Spleen (tissue), 11 donors: ENCODE results near the gene DMD. TPM values are rescaled to one million over a fixed set of nuclear protein-coding genes. Genes with fewer than 3 reads are reported as not detected.

Experiments used
- DNase-seq: peaks from one replicate; pipeline ENCODE4 v3.0.0-alpha.2; 2020
- H3K27ac ChIP-seq, 8 donors: fragments of 200-600 bp; sonication (generic) in 7 of 8; 1 replicate in 4 of 8; 2 replicates in 4 of 8; pipeline versions ENCODE4 v1.5.0 to v1.8.0; 2016 to 2021; ENCODE audit warnings: inconsistent platforms in 4 of 8, mild to moderate bottlenecking in 4 of 8, moderate library complexity in 1 of 8
- H3K27me3 ChIP-seq, 7 donors: fragments of 200-600 bp; sonication (generic) in 6 of 7; replicated peaks in 1 of 7; 1 replicate in 4 of 7; 2 replicates in 3 of 7; pipeline versions ENCODE4 v1.5.0 to v1.8.0; 2016 to 2021; ENCODE audit warnings: inconsistent platforms in 3 of 7, mild to moderate bottlenecking in 1 of 7
- H3K36me3 ChIP-seq, 6 donors: fragments of 200-600 bp; sonication (generic) in 5 of 6; 1 replicate in 4 of 6; 2 replicates in 2 of 6; pipeline versions ENCODE4 v1.5.0 to v1.8.0; 2016 to 2021; ENCODE audit warnings: inconsistent platforms in 2 of 6
- H3K4me1 ChIP-seq, 6 donors: fragments of 200-600 bp; sonication (generic) in 5 of 6; 1 replicate in 3 of 6; 2 replicates in 3 of 6; pipeline versions ENCODE4 v1.5.0 to v1.8.0; 2016 to 2021; ENCODE audit warnings: inconsistent platforms in 3 of 6
- H3K4me3 ChIP-seq, 8 donors: fragments of 200-600 bp; sonication (generic) in 7 of 8; 1 replicate in 4 of 8; 2 replicates in 4 of 8; pipeline versions ENCODE4 v1.5.0 to v1.8.0; 2016 to 2021; ENCODE audit warnings: inconsistent platforms in 4 of 8, mild to moderate bottlenecking in 4 of 8, moderate library complexity in 2 of 8
- H3K9me3 ChIP-seq, 8 donors: fragments of 200-600 bp; sonication (generic) in 7 of 8; 1 replicate in 4 of 8; 2 replicates in 4 of 8; pipeline versions ENCODE4 v1.5.0 to v1.8.0; 2016 to 2021; ENCODE audit warnings: inconsistent platforms in 4 of 8
- CTCF ChIP-seq, 11 experiments: fragments of 200-600 bp in 7 of 11; fragments of 450-650 bp in 4 of 11; sonication (generic) in 4 of 11; IDR thresholded peaks in 8 of 11; conservative IDR thresholded peaks in 3 of 11; 1 replicate in 7 of 11; 2 replicates in 4 of 11; pipeline versions ENCODE4 v1.4.0 to v1.8.0; 2016 to 2021; ENCODE audit warnings: antibody characterized with exemption in 11 of 11, inconsistent platforms in 4 of 11, mild to moderate bottlenecking in 1 of 11
- POLR2A ChIP-seq, 3 donors: fragments of 450-650 bp; IDR thresholded peaks; one replicate each; pipeline ENCODE4 v1.5.1; 2017; ENCODE audit warnings: antibody characterized with exemption in 3 of 3, mild to moderate bottlenecking in 1 of 3
- POLR2AphosphoS5 ChIP-seq, 3 donors: sonication (generic); formaldehyde crosslinking; IDR thresholded peaks; one replicate each; pipeline ENCODE4 v1.5.1; 2017; ENCODE audit warnings: antibody characterized with exemption in 3 of 3
- WGBS, 5 donors: extraction: QIAGEN DNeasy Blood & Tissue Kit in 3 of 5; methylation state at CpG; one replicate each; pipeline versions ENCODE4 v1.1.5 to v1.1.7; 2013 to 2018; 5-methylcytosine and 5-hydroxymethylcytosine counted together
- intact Hi-C: fragments of 100-400 bp; cut with DNase I; formaldehyde crosslinking; loops from one replicate; pipeline ENCODE4 v1.15.0; 2023; ENCODE audit warnings: low total_unique reads
- polyA plus RNA-seq, 3 donors: library from polyadenylated mRNA; stranded (reverse); fragments of 200-250 nt; gene quantifications; one replicate each; pipeline ENCODE4 v1.2.1, GENCODE V29; 2013
- total RNA-seq, 7 donors: library from RNA; depleted of rRNA in 3 of 7; stranded (reverse); fragments of >200 nt in 3 of 7; fragmentation: NEBNext Ultra II Directional in 4 of 7; extraction: Animal tissue kit (Norgen Biotek cat#: 25700) in 4 of 7; gene quantifications; one replicate each; pipeline versions ENCODE4 v1.1.0 to v1.2.1, GENCODE V29; 2016 to 2021
- donor health status: healthy with polysubstance abuse.
- donor health status: DM: no; HTN: no; CAD: no; lungs with moderate emphysema.
- donor health status: DM: no; HTN: no; CAD: no.
- donor health status: Bipolar disorder and iron deficiency.
- donor health status: healthy.
- donor health status: DM: no; HTN: no; CAD: no.
- donor health status: DM: yes; HTN: yes; CAD: no.

The DMD gene
- total and polyA plus RNA-seq, 10 donors = 1.3 to 11.3 (median 4.4) TPM

- TF ChIP-seq POLR2AphosphoS5 (IDR thresholded peaks at IDR 0.05) (no peak), POLR2A (IDR thresholded peaks at IDR 0.05) (no peak), CTCF (IDR thresholded peaks at IDR 0.05 in 8 of 11, conservative IDR thresholded peaks at IDR 0.05 in 3 of 11) (no peak)
- no peak for DNase-seq
- Histone ChIP-seq H3K4me1 (no peaks in the 10 kb centered on the region), H3K27me3 (no peaks in the 10 kb centered on the region), H3K27ac (no peak overlapping the region), H3K9me3 (no peaks in the 10 kb centered on the region), H3K36me3 (no peaks in the 10 kb centered on the region), H3K4me3 (no peak overlapping the region)
- 64 to 94% (median 70%) methylated on average over 2 of the region's 2 CpGs for WGBS, 5 donors
- intact Hi-C loops = no loop called here
Measured at GRCh38 chrX:32576885-32577284, 634.5 kb downstream of the DMD start.

- no peak for DNase-seq
- 59 to 86% (median 79%) methylated on average over 2 of the region's 2 CpGs for WGBS, 5 donors
- Histone ChIP-seq H3K36me3 (no peaks in the 10 kb centered on the region), H3K27ac (no peak overlapping the region), H3K27me3 (no peaks in the 10 kb centered on the region), H3K4me1 (no peaks in the 10 kb centered on the region), H3K4me3 (no peak overlapping the region), H3K9me3 (no peaks in the 10 kb centered on the region)
- intact Hi-C loops = no loop called here
- TF ChIP-seq POLR2AphosphoS5 (IDR thresholded peaks at IDR 0.05) = no peak
- no peak for TF ChIP-seq CTCF (IDR thresholded peaks at IDR 0.05 in 8 of 11, conservative IDR thresholded peaks at IDR 0.05 in 3 of 11)
- TF ChIP-seq POLR2A (IDR thresholded peaks at IDR 0.05) = no peak
Measured at GRCh38 chrX:32572644-32573043, 638.7 kb downstream of the DMD start.

GRCh38 chrX:32571579-32571978 lies 639.8 kb downstream of the DMD start:
- Histone ChIP-seq H3K36me3 (no peaks in the 10 kb centered on the region), H3K27ac (no peak overlapping the region), H3K4me1 (no peaks in the 10 kb centered on the region), H3K4me3 (no peak overlapping the region), H3K9me3 (no peaks in the 10 kb centered on the region), H3K27me3 (no peaks in the 10 kb centered on the region)
- TF ChIP-seq POLR2A (IDR thresholded peaks at IDR 0.05) (no peak), CTCF (IDR thresholded peaks at IDR 0.05 in 8 of 11, conservative IDR thresholded peaks at IDR 0.05 in 3 of 11) (no peak), POLR2AphosphoS5 (IDR thresholded peaks at IDR 0.05) (no peak)
- DNase-seq = no peak
- intact Hi-C loops = no loop called here
- 43 to 73% (median 62%) methylated on average over 2 of the region's 2 CpGs for WGBS, 5 donors

- TF ChIP-seq POLR2A (IDR thresholded peaks at IDR 0.05) (no peak), POLR2AphosphoS5 (IDR thresholded peaks at IDR 0.05) (no peak), CTCF (IDR thresholded peaks at IDR 0.05 in 8 of 11, conservative IDR thresholded peaks at IDR 0.05 in 3 of 11) (no peak)
- DNase-seq = no peak
- H3K4me1 ChIP-seq = no peaks in the 10 kb centered on the region
- no peaks in the 10 kb centered on the region for H3K36me3 ChIP-seq
- 64 to 80% (median 79%) methylated on average over 4 of the region's 4 CpGs for WGBS, 5 donors
- H3K4me3 ChIP-seq = no peak overlapping the region
- no peaks in the 10 kb centered on the region for H3K9me3 ChIP-seq
- H3K27ac ChIP-seq = no peak overlapping the region
- intact Hi-C loops = no loop called here
- H3K27me3 ChIP-seq = no peaks in the 10 kb centered on the region
Measured at GRCh38 chrX:32562261-32562660, 649.1 kb downstream of the DMD start.
